Spleen (tissue), 11 donors: ENCODE results near the gene TRHDE. TPM values are rescaled to one million over a fixed set of nuclear protein-coding genes. Genes with fewer than 3 reads are reported as not detected.

Source experiments
- DNase-seq: peaks from one replicate; pipeline ENCODE4 v3.0.0-alpha.2; 2020
- H3K27ac ChIP-seq, 8 donors: fragments of 200-600 bp; sonication (generic) in 7 of 8; 1 replicate in 4 of 8; 2 replicates in 4 of 8; pipeline versions ENCODE4 v1.5.0 to v1.8.0; 2016 to 2021; ENCODE audit warnings: inconsistent platforms in 4 of 8, mild to moderate bottlenecking in 4 of 8, moderate library complexity in 1 of 8
- H3K27me3 ChIP-seq, 7 donors: fragments of 200-600 bp; sonication (generic) in 6 of 7; replicated peaks in 1 of 7; 1 replicate in 4 of 7; 2 replicates in 3 of 7; pipeline versions ENCODE4 v1.5.0 to v1.8.0; 2016 to 2021; ENCODE audit warnings: inconsistent platforms in 3 of 7, mild to moderate bottlenecking in 1 of 7
- H3K36me3 ChIP-seq, 6 donors: fragments of 200-600 bp; sonication (generic) in 5 of 6; 1 replicate in 4 of 6; 2 replicates in 2 of 6; pipeline versions ENCODE4 v1.5.0 to v1.8.0; 2016 to 2021; ENCODE audit warnings: inconsistent platforms in 2 of 6
- H3K4me1 ChIP-seq, 6 donors: fragments of 200-600 bp; sonication (generic) in 5 of 6; 1 replicate in 3 of 6; 2 replicates in 3 of 6; pipeline versions ENCODE4 v1.5.0 to v1.8.0; 2016 to 2021; ENCODE audit warnings: inconsistent platforms in 3 of 6
- H3K4me3 ChIP-seq, 8 donors: fragments of 200-600 bp; sonication (generic) in 7 of 8; 1 replicate in 4 of 8; 2 replicates in 4 of 8; pipeline versions ENCODE4 v1.5.0 to v1.8.0; 2016 to 2021; ENCODE audit warnings: inconsistent platforms in 4 of 8, mild to moderate bottlenecking in 4 of 8, moderate library complexity in 2 of 8
- H3K9me3 ChIP-seq, 8 donors: fragments of 200-600 bp; sonication (generic) in 7 of 8; 1 replicate in 4 of 8; 2 replicates in 4 of 8; pipeline versions ENCODE4 v1.5.0 to v1.8.0; 2016 to 2021; ENCODE audit warnings: inconsistent platforms in 4 of 8
- CTCF ChIP-seq, 11 experiments: fragments of 200-600 bp in 7 of 11; fragments of 450-650 bp in 4 of 11; sonication (generic) in 4 of 11; IDR thresholded peaks in 8 of 11; conservative IDR thresholded peaks in 3 of 11; 1 replicate in 7 of 11; 2 replicates in 4 of 11; pipeline versions ENCODE4 v1.4.0 to v1.8.0; 2016 to 2021; ENCODE audit warnings: antibody characterized with exemption in 11 of 11, inconsistent platforms in 4 of 11, mild to moderate bottlenecking in 1 of 11
- POLR2A ChIP-seq, 3 donors: fragments of 450-650 bp; IDR thresholded peaks; one replicate each; pipeline ENCODE4 v1.5.1; 2017; ENCODE audit warnings: antibody characterized with exemption in 3 of 3, mild to moderate bottlenecking in 1 of 3
- POLR2AphosphoS5 ChIP-seq, 3 donors: sonication (generic); formaldehyde crosslinking; IDR thresholded peaks; one replicate each; pipeline ENCODE4 v1.5.1; 2017; ENCODE audit warnings: antibody characterized with exemption in 3 of 3
- WGBS, 5 donors: extraction: QIAGEN DNeasy Blood & Tissue Kit in 3 of 5; methylation state at CpG; one replicate each; pipeline versions ENCODE4 v1.1.5 to v1.1.7; 2013 to 2018; 5-methylcytosine and 5-hydroxymethylcytosine counted together
- intact Hi-C: fragments of 100-400 bp; cut with DNase I; formaldehyde crosslinking; loops from one replicate; pipeline ENCODE4 v1.15.0; 2023; ENCODE audit warnings: low total_unique reads
- polyA plus RNA-seq, 3 donors: library from polyadenylated mRNA; stranded (reverse); fragments of 200-250 nt; gene quantifications; one replicate each; pipeline ENCODE4 v1.2.1, GENCODE V29; 2013
- total RNA-seq, 7 donors: library from RNA; depleted of rRNA in 3 of 7; stranded (reverse); fragments of >200 nt in 3 of 7; fragmentation: NEBNext Ultra II Directional in 4 of 7; extraction: Animal tissue kit (Norgen Biotek cat#: 25700) in 4 of 7; gene quantifications; one replicate each; pipeline versions ENCODE4 v1.1.0 to v1.2.1, GENCODE V29; 2016 to 2021
- donor health status: healthy with polysubstance abuse.
- donor health status: DM: no; HTN: no; CAD: no; lungs with moderate emphysema.
- donor health status: DM: no; HTN: no; CAD: no.
- donor health status: Bipolar disorder and iron deficiency.
- donor health status: healthy.
- donor health status: DM: no; HTN: no; CAD: no.
- donor health status: DM: yes; HTN: yes; CAD: no.

The TRHDE gene
- total and polyA plus RNA-seq, 10 donors: 0.26 to 32.7 (median 16.3) TPM

DNA sequence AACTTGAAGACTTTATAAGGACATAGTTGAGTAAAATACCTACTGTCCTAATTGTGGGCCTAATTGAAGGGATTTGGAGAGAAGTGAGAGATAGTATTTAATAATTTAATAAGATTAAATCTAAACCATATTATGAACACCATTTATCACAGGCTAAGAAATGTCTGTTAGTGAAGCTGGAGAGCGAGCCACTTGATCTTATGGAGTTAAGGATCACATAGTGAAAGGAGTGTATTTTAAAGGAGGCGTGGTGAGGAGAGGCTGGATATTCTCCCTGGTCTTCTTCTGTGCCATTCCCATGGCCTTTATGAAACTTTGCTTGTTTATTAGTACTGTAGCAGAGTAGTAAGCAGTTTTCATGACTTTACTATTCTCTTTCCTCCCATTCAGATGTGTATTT, 172.4 kb downstream of the TRHDE start:
- TF ChIP-seq POLR2AphosphoS5 (IDR thresholded peaks at IDR 0.05) (no peak), CTCF (IDR thresholded peaks at IDR 0.05 in 8 of 11, conservative IDR thresholded peaks at IDR 0.05 in 3 of 11) (no peak), POLR2A (IDR thresholded peaks at IDR 0.05) (no peak)
- H3K4me1 ChIP-seq: no peaks in the 10 kb centered on the region
- WGBS, 5 donors: 67 to 83% (median 76%) methylated on average over 2 of the region's 2 CpGs
- H3K36me3 ChIP-seq: no peaks in the 10 kb centered on the region
- DNase-seq: no peak
- H3K4me3 ChIP-seq: no peak overlapping the region
- intact Hi-C loops: no loop called here
- H3K27me3 ChIP-seq: no peaks in the 10 kb centered on the region
- H3K9me3 ChIP-seq: peaks cover 0 to 3% (median 0%) of the 10 kb centered on the region in 8 donors
- no peak overlapping the region for H3K27ac ChIP-seq

DNA sequence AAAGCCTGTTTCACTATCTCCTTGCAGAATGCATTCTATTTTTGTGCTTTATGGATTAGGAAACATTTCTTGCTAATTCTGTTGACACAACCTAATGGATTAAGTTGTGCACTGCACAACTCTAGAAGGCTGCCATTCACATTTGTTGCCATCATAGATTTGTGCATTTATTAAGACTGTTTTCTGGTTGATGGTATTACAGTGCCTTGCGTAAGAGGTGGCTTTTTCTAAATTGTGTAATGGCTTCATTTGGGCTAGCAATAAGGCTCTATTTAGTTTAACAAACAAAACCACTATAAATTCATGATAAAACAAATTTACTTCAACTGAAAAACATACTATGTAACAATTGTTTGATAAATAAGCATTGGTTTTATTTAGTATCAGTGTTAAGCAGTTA, 175.9 kb downstream of the TRHDE start:
- 88 to 98% (median 91%) methylated on average over 1 of the region's 1 CpG for WGBS, 5 donors
- intact Hi-C loops: no loop called here
- Histone ChIP-seq H3K27me3 (no peaks in the 10 kb centered on the region), H3K4me3 (no peak overlapping the region), H3K36me3 (no peaks in the 10 kb centered on the region), H3K27ac (no peak overlapping the region), H3K9me3 (peaks cover 0 to 15% (median 2%) of the 10 kb centered on the region in 8 donors), H3K4me1 (no peaks in the 10 kb centered on the region)
- no peak for DNase-seq
- TF ChIP-seq POLR2AphosphoS5 (IDR thresholded peaks at IDR 0.05): no peak
- TF ChIP-seq CTCF (IDR thresholded peaks at IDR 0.05 in 8 of 11, conservative IDR thresholded peaks at IDR 0.05 in 3 of 11): no peak
- TF ChIP-seq POLR2A (IDR thresholded peaks at IDR 0.05): no peak

DNA sequence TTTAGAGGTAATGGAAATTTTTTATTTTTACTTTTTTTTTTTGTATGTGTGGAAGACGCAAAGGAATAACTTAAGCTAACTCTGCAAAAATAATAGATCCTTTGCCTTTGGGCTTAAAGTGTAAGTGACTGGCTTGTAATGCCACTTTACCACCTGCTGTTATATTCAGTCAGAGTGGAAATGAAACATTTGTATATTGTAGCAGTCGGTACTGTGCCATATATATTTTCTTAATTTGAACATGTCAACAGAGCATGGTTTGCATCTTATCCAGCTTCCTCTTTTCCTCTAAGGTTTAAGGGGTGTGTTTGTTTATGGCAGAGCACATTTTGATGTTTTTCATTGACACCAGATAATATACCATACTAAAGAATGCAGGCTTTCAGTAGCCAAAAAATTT, 176.6 kb downstream of the TRHDE start:
- Histone ChIP-seq H3K9me3 (peaks cover 0 to 22% (median 8%) of the 10 kb centered on the region in 8 donors), H3K4me3 (no peak overlapping the region), H3K36me3 (no peaks in the 10 kb centered on the region), H3K27ac (no peak overlapping the region), H3K27me3 (no peaks in the 10 kb centered on the region), H3K4me1 (no peaks in the 10 kb centered on the region)
- TF ChIP-seq POLR2A (IDR thresholded peaks at IDR 0.05) (no peak), CTCF (IDR thresholded peaks at IDR 0.05 in 8 of 11, conservative IDR thresholded peaks at IDR 0.05 in 3 of 11) (no peak), POLR2AphosphoS5 (IDR thresholded peaks at IDR 0.05) (no peak)
- WGBS, 5 donors: 64 to 71% (median 68%) methylated on average over 2 of the region's 2 CpGs
- DNase-seq: no peak
- intact Hi-C loops: no loop called here

GRCh38 chr12:72453066-72453465, 180.9 kb downstream of the TRHDE start:
- H3K27me3 ChIP-seq: no peaks in the 10 kb centered on the region

More at GRCh38 chr12:72453066-72453465, 180.9 kb downstream of the TRHDE start:
- Histone ChIP-seq H3K4me3 (no peak overlapping the region), H3K9me3 (peaks cover 0 to 24% (median 9%) of the 10 kb centered on the region in 8 donors), H3K4me1 (no peaks in the 10 kb centered on the region), H3K27ac (no peak overlapping the region), H3K36me3 (no peaks in the 10 kb centered on the region)
- no peak for DNase-seq
- TF ChIP-seq CTCF (IDR thresholded peaks at IDR 0.05 in 8 of 11, conservative IDR thresholded peaks at IDR 0.05 in 3 of 11): no peak
- intact Hi-C loops: no loop called here
